Suprapubic skin (tissue), 3 donors: ENCODE data around the gene RALGPS2.
A peak's percentile ranks its signal among the peaks of the same experiment; 100 is the strongest.

ENCODE experiments used
- CTCF ChIP-seq, 2 donors: fragments of 200-600 bp in 1 of 2; fragments of 450-650 bp in 1 of 2; sonication (generic) in 1 of 2; IDR thresholded peaks; one replicate each; pipeline ENCODE4 v1.5.1; 2016 to 2019; ENCODE audit warnings: antibody characterized with exemption in 2 of 2, mild to moderate bottlenecking in 1 of 2, moderate library complexity in 1 of 2
- POLR2A ChIP-seq, 2 donors: fragments of 450-650 bp; IDR thresholded peaks; one replicate each; pipeline ENCODE4 v1.6.1; 2017; ENCODE audit warnings: antibody characterized with exemption in 2 of 2, mild to moderate bottlenecking in 2 of 2, moderate library complexity in 2 of 2

- TF ChIP-seq CTCF (IDR thresholded peaks at IDR 0.05) (no peak), POLR2A (IDR thresholded peaks at IDR 0.05) (peak in 1 of 2 donors; percentile 35)
Measured at GRCh38 chr1:178869119-178869697, 144.2 kb downstream of the RALGPS2 start.
